CD4-positive, CD25-positive, alpha-beta regulatory T cell (primary cell): ENCODE results near the gene GFOD2. TPM values are rescaled to one million over a fixed set of nuclear protein-coding genes. Genes with fewer than 3 reads are reported as not detected.

Experiments
- ATAC-seq, 2 donors: fragments of 150-1000 bp; cut with Tn5 transposase; one replicate each; pipeline ENCODE4 v1.10.0; 2021; ENCODE audit warnings: low read depth in 2 of 2, moderate number of reproducible peaks in 2 of 2, moderate library complexity in 1 of 2
- DNase-seq, 3 donors: peaks; one replicate each; pipeline versions ENCODE4 v3.0.0 to v3.0.0-alpha.2; 2012 to 2022; ENCODE audit warnings: mixed read lengths in 1 of 3
- H3K27ac ChIP-seq: one replicate; pipeline ENCODE4 v1.7.0; 2013; ENCODE audit warnings: mild to moderate bottlenecking, low read length; ENCODE audit not compliant: insufficient read depth, poor library complexity, severe bottlenecking
- H3K27me3 ChIP-seq: one replicate; pipeline ENCODE4 v1.7.0; 2013; ENCODE audit warnings: low read length; ENCODE audit not compliant: control insufficient read depth, insufficient read depth
- H3K36me3 ChIP-seq: one replicate; pipeline ENCODE4 v1.7.0; 2013; ENCODE audit warnings: mild to moderate bottlenecking, low read length, moderate library complexity; ENCODE audit not compliant: control insufficient read depth, insufficient read depth
- H3K4me1 ChIP-seq: 2 replicates; pipeline ENCODE4 v1.7.0; 2013; ENCODE audit warnings: mild to moderate bottlenecking, low read length; ENCODE audit not compliant: insufficient read depth, control insufficient read depth, poor library complexity, severe bottlenecking
- H3K4me3 ChIP-seq: one replicate; pipeline ENCODE4 v1.7.0; 2013; ENCODE audit warnings: low read depth, mild to moderate bottlenecking, low read length, moderate library complexity
- H3K9me3 ChIP-seq, 2 experiments: 1 replicate in 1 of 2; 2 replicates in 1 of 2; pipeline ENCODE4 v1.7.0; 2013; ENCODE audit warnings: low read length in 2 of 2, mild to moderate bottlenecking in 1 of 2, moderate library complexity in 1 of 2; ENCODE audit not compliant: control insufficient read depth in 2 of 2
- H3K27ac Mint-ChIP-seq, 3 donors: one replicate each; pipeline ENCODE4 v1.8.0; 2020 to 2022; ENCODE audit warnings: mild to moderate bottlenecking in 3 of 3, mixed read lengths in 3 of 3, moderate library complexity in 2 of 3
- H3K27me3 Mint-ChIP-seq: one replicate; pipeline ENCODE4 v1.8.0; 2022; ENCODE audit warnings: mild to moderate bottlenecking, mixed read lengths
- H3K36me3 Mint-ChIP-seq: one replicate; pipeline ENCODE4 v1.8.0; 2020; ENCODE audit warnings: mixed read lengths
- H3K4me1 Mint-ChIP-seq, 4 donors: one replicate each; pipeline ENCODE4 v1.8.0; 2020 to 2022; ENCODE audit warnings: mixed read lengths in 4 of 4, mild to moderate bottlenecking in 1 of 4
- H3K4me3 Mint-ChIP-seq, 4 donors: one replicate each; pipeline ENCODE4 v1.8.0; 2020 to 2022; ENCODE audit warnings: mild to moderate bottlenecking in 4 of 4, mixed read lengths in 4 of 4, moderate library complexity in 3 of 4
- H3K9me3 Mint-ChIP-seq, 7 donors: one replicate each; pipeline ENCODE4 v1.8.0; 2020 to 2022; ENCODE audit warnings: mixed read lengths in 7 of 7, mild to moderate bottlenecking in 3 of 7, moderate library complexity in 2 of 7
- polyA plus RNA-seq, 4 donors: library from polyadenylated mRNA; unstranded; fragments of 300-500 nt; fragmentation: Illumina TruSeq; gene quantifications; one replicate each; pipeline ENCODE4 v1.2.3, GENCODE V29; 2021
- total RNA-seq: library from RNA; stranded (reverse); gene quantifications from one replicate; pipeline ENCODE4 v1.2.3, GENCODE V29; 2022

Gene GFOD2
- total and polyA plus RNA-seq, 5 donors from 2014 or later, result 9.0 to 12.1 (median 11.4) TPM

DNA sequence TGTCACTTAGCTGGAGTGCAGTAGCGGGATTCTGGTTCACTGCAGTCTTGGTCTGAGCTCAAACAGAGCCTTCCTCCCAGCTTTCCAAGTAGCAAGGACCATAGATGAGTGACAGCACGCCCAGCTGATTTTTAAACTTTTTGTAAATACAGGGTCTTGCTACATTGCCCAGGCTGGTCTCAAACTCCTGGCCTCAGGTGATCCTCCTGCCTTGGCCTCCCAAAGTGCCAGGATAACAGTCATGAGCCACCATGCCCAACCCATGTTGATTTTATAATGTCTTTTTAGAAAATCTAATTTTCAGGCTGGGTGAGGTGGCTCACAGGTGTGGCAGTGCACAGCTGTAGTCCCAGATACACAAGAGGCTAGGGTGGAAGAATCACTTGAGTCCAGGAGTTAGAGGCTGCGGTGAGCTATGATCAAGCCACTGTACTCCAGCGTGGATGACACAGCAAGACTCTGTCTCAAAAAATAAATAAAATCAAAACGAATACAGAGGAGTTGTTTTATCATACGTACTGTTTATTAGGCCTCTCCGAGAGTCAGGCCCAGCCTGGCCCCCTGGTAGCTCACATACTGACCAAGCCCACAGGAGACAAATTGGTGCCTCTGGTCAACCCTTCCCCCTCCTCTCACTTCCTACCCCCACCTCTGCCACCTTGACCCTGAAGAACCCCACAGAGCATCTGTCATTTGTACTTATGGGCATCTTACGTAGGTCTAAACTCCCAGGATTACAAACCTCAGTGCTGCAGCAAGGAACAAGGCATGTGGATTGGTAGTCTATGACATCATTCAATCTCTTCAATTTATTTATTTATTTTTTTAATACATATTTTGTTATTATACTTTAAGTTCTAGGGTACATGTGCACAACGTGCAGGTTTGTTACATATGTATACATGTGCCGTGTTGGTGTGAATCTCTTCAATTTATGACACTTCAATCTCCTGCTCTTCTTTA is 38.9 kb downstream of the GFOD2 start:
- no peaks in the 10 kb centered on the region for H3K4me1 ChIP-seq
- no peak overlapping the region for H3K27ac ChIP-seq
- Mint-ChIP-seq H3K27ac (peak overlapping the region in 1 of 3 donors; percentile 39), H3K27me3 (no peaks in the 10 kb centered on the region), H3K9me3 (no peaks in the 10 kb centered on the region), H3K4me1 (peaks cover 0 to 12% (median 8%) of the 10 kb centered on the region in 4 donors), H3K36me3 (peaks cover 4% of the 10 kb centered on the region), H3K4me3 (no peak overlapping the region)
- H3K9me3 ChIP-seq, result no peaks in the 10 kb centered on the region
- DNase-seq, result no peak
- H3K27me3 ChIP-seq, result no peaks in the 10 kb centered on the region
- ATAC-seq, result no peak
- H3K4me3 ChIP-seq, result no peak overlapping the region
- H3K36me3 ChIP-seq, result peaks cover 8% of the 10 kb centered on the region

DNA sequence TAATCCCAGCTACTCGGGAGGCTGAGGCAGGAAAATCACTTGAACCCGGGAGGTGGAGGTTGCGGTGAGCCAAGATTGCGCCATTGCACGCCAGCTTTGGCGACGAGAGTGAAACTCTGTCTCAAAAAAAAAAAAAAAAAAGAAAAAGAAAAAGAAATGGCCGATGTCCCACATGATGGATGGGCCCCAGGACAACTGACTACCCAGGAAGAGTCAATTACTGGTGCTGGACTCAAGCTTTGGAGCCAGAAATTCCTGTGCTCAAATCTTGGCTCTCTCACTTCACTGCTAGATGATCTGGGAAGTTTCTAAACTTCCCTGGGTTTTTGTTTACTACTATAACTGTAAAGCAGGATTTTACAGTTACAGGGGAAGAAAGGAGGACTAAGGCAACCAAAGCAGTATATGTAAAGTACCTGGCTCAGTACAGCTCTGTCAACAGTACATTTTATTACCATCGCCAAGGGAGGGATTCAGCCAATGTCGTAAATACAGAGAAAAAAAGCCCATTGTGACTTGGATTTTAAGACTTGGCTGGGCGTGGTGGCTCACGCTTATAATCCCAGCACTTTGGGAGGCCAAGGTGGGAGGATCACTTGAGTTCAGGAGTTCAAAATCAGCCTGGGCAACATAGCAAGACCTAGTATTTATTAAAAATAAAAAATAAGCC is 40.6 kb downstream of the GFOD2 start:
- no peak for ATAC-seq
- no peak overlapping the region for H3K27ac Mint-ChIP-seq

DNA sequence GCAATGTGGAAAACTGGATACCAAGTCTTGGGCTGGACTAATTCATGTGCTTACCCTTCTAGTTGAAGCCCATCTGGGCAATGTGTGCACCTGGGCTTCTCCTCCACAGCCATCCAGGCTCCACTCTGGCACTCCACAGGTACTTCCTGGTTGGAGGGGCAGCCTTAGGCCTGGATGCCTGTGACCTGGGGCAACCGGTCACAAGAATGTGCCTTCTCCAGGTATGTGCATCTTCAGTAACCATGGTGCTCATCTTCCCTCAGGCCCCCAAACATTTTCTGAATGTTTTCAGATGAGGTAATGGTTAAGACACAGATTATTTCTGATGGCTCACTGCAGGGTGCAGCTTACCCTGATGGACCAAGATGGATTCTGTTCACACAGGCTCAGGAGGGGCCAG is 41.4 kb downstream of the GFOD2 start:
- no peak overlapping the region for H3K27ac ChIP-seq
- Mint-ChIP-seq H3K27ac (no peak overlapping the region), H3K36me3 (no peaks in the 10 kb centered on the region), H3K4me3 (no peak overlapping the region), H3K27me3 (no peaks in the 10 kb centered on the region), H3K4me1 (peaks cover 1 to 8% (median 4%) of the 10 kb centered on the region in 4 donors), H3K9me3 (no peaks in the 10 kb centered on the region)
- ATAC-seq, result no peak
- H3K4me3 ChIP-seq, result no peak overlapping the region
- no peaks in the 10 kb centered on the region for H3K36me3 ChIP-seq
- no peak for DNase-seq
- H3K4me1 ChIP-seq, result no peaks in the 10 kb centered on the region
- H3K27me3 ChIP-seq, result no peaks in the 10 kb centered on the region
- no peaks in the 10 kb centered on the region for H3K9me3 ChIP-seq

More for the DNA sequence above, 40.6 kb downstream of the GFOD2 start:
- Histone ChIP-seq H3K4me1 (no peaks in the 10 kb centered on the region), H3K27me3 (no peaks in the 10 kb centered on the region), H3K36me3 (peaks cover under 1% of the 10 kb centered on the region), H3K4me3 (no peak overlapping the region), H3K9me3 (no peaks in the 10 kb centered on the region), H3K27ac (no peak overlapping the region)
- Mint-ChIP-seq H3K36me3 (no peaks in the 10 kb centered on the region), H3K9me3 (no peaks in the 10 kb centered on the region), H3K27me3 (no peaks in the 10 kb centered on the region), H3K4me1 (peaks cover 0 to 9% (median 4%) of the 10 kb centered on the region in 4 donors), H3K4me3 (no peak overlapping the region)
- DNase-seq, result no peak

DNA sequence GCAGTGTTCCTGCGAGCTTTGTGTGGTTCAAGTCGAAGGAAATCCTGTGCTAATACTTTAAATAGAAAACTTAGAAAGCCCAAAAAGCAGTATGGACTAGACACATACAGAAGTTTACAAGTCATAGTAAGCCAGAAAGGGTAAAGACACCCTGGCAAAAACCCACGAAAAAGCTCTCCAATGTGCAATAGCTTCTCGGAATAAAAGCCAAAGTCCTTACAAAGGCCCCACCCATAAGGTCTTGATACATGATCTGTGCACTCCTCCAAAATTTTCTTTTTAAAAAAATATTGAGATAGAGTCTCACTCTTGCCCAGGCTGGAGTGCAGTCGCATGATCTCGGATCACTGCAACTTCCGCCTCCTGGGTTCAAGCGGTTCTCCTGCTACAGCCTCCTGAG is 42.2 kb downstream of the GFOD2 start:
- Histone ChIP-seq H3K4me1 (no peaks in the 10 kb centered on the region), H3K9me3 (no peaks in the 10 kb centered on the region), H3K27ac (no peak overlapping the region), H3K4me3 (no peak overlapping the region), H3K27me3 (no peaks in the 10 kb centered on the region), H3K36me3 (no peaks in the 10 kb centered on the region)
- no peak for DNase-seq
- peak overlapping the region in 2 of 3 donors; percentile 32 to 76 for H3K27ac Mint-ChIP-seq
- no peaks in the 10 kb centered on the region for H3K9me3 Mint-ChIP-seq
- no peak overlapping the region for H3K4me3 Mint-ChIP-seq
- no peaks in the 10 kb centered on the region for H3K36me3 Mint-ChIP-seq
- H3K27me3 Mint-ChIP-seq, result no peaks in the 10 kb centered on the region
- peaks cover 0 to 6% (median 3%) of the 10 kb centered on the region in 4 donors for H3K4me1 Mint-ChIP-seq
- no peak for ATAC-seq

DNA sequence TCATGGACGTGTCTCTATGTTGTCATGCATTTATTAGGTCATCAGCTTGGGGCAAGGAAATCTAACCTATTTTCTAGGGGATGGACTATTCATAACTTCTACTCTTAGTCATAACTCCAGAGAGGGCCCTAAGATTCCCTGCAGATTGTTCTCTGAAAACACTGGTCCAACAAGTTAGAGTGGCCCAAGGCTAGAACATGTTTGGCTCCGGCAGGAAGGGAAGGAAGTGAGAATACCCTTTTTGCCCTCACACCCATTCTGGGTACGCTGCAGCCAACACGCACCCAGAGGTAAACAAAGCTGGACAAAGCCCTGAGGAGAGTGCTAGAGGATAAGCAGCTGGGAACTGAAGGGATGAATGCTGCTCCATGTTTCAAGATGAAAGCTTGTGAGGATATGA is 42.6 kb downstream of the GFOD2 start:
- H3K4me3 ChIP-seq, result no peak overlapping the region

DNA sequence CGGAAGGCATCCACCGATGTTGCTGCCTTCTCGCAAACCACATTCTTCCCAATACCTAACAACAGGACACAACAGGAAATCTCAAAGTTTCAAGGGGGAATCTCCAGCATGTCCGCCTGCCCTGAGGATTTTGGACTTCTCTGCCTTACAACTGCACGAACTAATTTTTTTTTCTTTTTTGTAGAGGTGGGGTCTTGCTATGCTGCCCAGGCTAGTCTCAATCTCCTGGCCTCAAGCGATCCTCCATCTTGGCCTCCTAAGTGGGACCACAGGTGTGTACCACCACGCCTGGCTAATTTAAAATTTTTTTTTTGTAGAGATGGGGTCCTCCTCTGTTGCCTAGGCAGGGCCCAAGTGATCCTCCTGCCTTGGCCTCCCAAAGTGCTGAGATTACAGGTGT is 43.1 kb downstream of the GFOD2 start:
- Histone ChIP-seq H3K27ac (no peak overlapping the region), H3K4me1 (no peaks in the 10 kb centered on the region), H3K4me3 (no peak overlapping the region), H3K9me3 (no peaks in the 10 kb centered on the region), H3K36me3 (no peaks in the 10 kb centered on the region), H3K27me3 (no peaks in the 10 kb centered on the region)
- no peaks in the 10 kb centered on the region for H3K27me3 Mint-ChIP-seq
- ATAC-seq (no peak), DNase-seq (no peak)
- H3K27ac Mint-ChIP-seq, result peak overlapping the region in 1 of 3 donors; percentile 76
- H3K4me1 Mint-ChIP-seq, result peaks cover 0 to 6% (median 3%) of the 10 kb centered on the region in 4 donors
- H3K36me3 Mint-ChIP-seq, result no peaks in the 10 kb centered on the region
- no peak overlapping the region for H3K4me3 Mint-ChIP-seq
- H3K9me3 Mint-ChIP-seq, result no peaks in the 10 kb centered on the region

More for the DNA sequence above, 42.6 kb downstream of the GFOD2 start:
- H3K27me3 ChIP-seq, result no peaks in the 10 kb centered on the region
- no peaks in the 10 kb centered on the region for H3K36me3 ChIP-seq
- Mint-ChIP-seq H3K36me3 (no peaks in the 10 kb centered on the region), H3K4me3 (no peak overlapping the region), H3K27ac (peak overlapping the region in 2 of 3 donors; percentile 32 to 76), H3K9me3 (no peaks in the 10 kb centered on the region), H3K4me1 (peaks cover 0 to 6% (median 3%) of the 10 kb centered on the region in 4 donors), H3K27me3 (no peaks in the 10 kb centered on the region)
- DNase-seq, result no peak
- ATAC-seq, result no peak
- H3K9me3 ChIP-seq, result no peaks in the 10 kb centered on the region
- no peak overlapping the region for H3K27ac ChIP-seq
- H3K4me1 ChIP-seq, result no peaks in the 10 kb centered on the region

DNA sequence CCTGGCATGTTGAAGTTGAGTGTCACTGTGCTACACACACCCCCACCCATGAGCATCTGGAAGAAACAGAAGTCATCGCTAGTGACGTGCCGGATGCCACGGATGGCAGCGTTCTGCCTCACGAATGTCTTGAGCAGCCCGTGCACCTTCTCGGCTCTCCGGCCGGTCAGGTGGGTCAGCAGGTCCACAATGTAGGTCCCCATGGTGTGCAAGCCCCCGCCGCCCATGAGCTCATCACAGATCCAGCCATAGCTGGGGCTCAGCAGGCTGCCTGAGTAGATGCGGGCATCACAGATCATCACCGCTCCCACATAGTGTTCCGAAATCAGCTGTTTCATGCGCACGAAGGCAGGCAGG is 43.6 kb downstream of the GFOD2 start:
- Histone ChIP-seq H3K27ac (no peak overlapping the region), H3K36me3 (no peaks in the 10 kb centered on the region), H3K9me3 (no peaks in the 10 kb centered on the region), H3K27me3 (no peaks in the 10 kb centered on the region), H3K4me1 (no peaks in the 10 kb centered on the region), H3K4me3 (no peak overlapping the region)
- DNase-seq (no peak), ATAC-seq (no peak)
- peak overlapping the region in 1 of 3 donors; percentile 76 for H3K27ac Mint-ChIP-seq
- H3K9me3 Mint-ChIP-seq, result no peaks in the 10 kb centered on the region
- no peak overlapping the region for H3K4me3 Mint-ChIP-seq
- H3K4me1 Mint-ChIP-seq, result peaks cover 0 to 6% (median 3%) of the 10 kb centered on the region in 4 donors
- H3K36me3 Mint-ChIP-seq, result no peaks in the 10 kb centered on the region
- no peaks in the 10 kb centered on the region for H3K27me3 Mint-ChIP-seq
